Amniotic epithelial cell (primary cell): ENCODE measurements around the gene NPHS2.
"Not testable (repeated sequence)": the region's sequence is repeated elsewhere in the genome, so short reads cannot be mapped to it uniquely, and the experiment has no call there.

Experiments
- DNase-seq: peaks from one replicate; pipeline ENCODE4 v3.0.0-alpha.2; 2010; ENCODE audit warnings: low read depth

Gene NPHS2

GRCh38 chr1:179547021-179547535, 28.7 kb downstream of the NPHS2 start:
- no peak for DNase-seq

- DNase-seq: no peak
Measured at GRCh38 chr1:179545321-179545720, 30.4 kb downstream of the NPHS2 start.

DNA sequence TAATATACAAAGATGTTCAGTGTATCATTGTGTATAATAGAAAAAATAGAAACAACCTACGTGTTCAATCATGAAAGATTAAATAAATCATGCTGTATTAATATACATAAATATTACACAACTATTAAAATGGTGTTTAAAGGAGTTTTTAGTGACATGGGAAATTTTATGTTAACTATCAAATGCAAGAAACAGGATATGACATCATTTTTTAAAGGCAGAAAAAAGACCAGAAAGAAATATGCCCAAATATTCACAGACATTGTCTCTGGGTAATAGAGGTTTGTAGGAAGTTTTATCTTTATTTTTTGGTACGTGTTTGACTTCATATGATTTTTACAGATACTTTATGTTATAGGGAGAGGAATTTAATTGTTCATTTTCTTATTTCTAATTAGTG, 34.0 kb downstream of the NPHS2 start:
- no peak for DNase-seq

DNA sequence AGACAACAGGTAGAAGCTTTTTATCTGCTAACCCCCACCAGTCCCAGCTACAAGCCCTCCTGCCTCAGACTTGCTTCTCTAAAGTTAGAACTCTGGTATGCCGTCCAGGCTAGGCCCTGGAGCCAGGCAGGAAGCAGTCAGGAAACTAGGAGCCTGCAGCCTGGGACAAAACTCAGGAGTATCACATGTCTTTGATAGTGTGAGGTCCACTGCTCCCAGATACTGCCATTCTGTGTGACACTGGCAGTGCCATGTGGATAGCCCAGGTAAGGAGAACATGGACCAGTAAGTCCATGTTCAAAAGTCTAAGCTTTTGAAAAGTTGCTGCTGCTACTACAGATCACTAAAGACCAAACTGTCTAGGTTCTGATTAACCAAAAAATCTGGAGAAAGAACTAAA, 45.4 kb downstream of the NPHS2 start:
- no peak for DNase-seq

GRCh38 chr1:179529482-179530195, 46.1 kb downstream of the NPHS2 start:
- DNase-seq: no peak

DNA sequence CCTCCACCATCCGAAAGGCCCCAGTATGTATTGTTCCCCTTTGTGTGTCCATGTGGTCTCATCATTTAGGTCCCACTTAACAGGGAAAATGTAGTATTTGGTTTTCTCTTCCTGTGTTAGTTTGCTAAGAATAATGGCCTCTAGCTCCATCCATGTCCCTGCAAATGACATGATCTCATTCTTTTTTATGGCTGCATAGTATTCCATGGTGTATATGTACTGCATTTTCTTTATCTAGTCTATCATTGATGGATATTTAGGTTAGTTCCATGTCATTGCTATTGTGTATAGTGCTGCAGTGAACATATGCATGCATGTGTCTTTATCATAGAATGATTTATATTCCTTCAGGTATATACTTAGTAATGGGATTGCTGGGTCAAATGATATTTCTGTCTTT, 57.2 kb downstream of the NPHS2 start:
- not testable (repeated sequence) for DNase-seq

DNA sequence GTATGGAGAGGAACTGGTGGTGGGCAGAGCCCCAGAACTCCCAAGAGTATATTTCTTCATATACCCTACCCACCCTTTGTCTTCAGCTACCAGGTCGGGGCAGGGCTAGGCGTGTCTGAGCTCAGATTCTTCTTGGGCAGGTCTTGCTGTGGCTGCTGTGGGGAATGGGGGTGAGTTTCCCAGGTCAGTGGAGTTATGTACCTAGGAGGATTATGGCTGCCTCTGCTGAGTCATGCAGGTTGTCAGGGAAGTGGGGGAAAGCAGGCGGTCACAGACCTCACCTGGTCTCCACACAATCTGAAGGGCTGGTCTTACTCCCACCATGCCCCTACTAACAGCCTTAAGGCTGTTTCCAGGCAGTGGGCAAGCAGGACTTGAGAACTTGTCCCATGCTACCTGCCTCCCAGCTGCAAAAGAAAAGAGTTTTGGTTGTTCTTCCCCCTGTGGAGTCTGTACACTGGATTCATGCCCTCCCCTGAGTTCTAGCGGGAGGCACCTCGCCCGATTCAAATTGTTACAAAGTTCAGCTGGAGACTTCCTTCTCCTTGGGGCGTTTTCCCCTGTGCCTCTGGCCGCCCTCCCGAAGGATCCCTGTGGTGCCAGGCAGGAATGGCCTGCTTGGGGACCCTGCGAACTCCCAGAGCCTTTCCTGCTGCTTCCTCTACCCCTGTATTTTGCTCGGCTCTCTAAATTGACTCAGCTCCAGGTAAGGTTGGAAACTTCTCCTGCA, 58.6 kb downstream of the NPHS2 start:
- DNase-seq: no peak

DNA sequence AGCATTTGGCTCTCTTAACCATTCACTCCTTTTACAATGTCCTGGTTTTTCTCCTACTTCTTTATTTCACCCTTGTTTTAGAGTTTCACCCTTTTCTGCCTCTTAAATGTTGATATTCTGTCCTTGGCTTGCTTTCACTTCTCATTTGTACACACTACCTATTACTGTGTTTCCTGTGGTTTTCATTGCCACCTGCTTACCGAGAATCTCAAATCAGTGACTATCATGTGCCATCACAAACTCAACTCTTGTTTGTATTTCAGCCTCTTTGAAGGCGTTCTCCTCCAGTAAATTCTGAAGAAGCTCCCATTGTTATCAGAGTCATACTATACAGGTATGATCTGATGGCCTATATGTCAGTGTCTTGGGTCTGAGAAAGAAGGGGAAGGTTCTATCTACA, 65.7 kb downstream of the NPHS2 start:
- DNase-seq: no peak

DNA sequence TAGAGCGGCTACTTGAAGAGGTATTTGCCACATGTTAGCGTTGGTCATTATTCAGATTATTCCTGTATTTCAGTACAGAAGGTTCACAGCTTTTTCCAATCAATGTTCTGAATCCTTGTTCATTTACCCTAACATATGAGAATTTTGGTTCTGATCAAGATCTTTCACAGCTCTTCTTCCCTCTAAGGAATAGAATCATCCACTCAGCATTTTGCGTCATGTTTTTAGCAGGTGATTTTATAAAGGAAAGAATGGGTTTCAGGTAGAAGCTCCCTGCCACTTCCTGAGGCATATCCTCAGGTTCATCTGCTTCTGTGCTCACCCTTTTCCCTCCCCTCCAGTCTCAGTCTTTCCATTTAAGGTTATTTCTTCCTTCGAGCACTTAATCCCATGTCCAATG, 66.4 kb downstream of the NPHS2 start:
- no peak for DNase-seq

DNA sequence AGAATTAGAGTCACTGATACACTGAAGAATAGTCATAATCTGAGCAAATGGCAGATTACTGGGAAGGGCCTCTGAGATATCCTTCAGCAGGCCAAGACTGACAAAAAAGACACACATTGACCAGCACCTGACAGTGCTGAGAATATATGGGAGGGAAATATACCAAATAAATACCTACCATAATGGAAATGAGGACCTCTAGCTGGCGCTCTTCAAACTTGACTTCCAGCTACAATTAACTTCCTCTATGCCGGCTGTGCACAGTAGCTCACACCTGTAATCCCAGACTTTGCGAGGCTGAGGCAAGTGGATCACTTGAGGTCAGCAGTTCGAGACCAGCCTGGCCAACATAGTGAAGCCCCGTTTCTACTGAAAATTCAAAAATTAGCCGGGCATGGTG, 69.5 kb downstream of the NPHS2 start:
- DNase-seq: no peak
